SKM-1 treated with dmso at 0.1 percent for 144 hours (cell line): ENCODE results near the gene TMPRSS6.

Experiments
- DNase-seq: peaks from one replicate; lab custom pipeline; 2025; ENCODE audit not compliant: unreplicated experiment; lab: John Stamatoyannopoulos, UW

Gene TMPRSS6

DNA sequence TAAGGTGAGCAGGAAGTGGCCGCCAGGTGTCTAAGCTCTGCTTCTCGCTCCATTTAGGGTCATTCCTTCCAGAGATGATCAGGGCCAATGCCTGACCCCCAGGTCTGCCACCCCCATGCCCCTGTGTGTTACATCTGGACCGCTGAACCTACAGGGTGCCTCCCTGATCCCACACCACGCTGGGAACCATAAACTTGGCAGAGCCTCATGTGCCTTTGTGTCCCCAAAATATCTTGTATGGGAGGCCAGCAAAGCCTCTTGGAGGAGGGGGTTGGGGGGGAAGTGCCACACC lies 94.0 kb downstream of the TMPRSS6 start:
- DNase-seq = no peak
